ENCODE results near the gene GNAT2. TPM values are rescaled to one million over a fixed set of nuclear protein-coding genes. Genes with fewer than 3 reads are reported as not detected.

GNAT2 gene
- total RNA-seq, 1 donor from 2014 or later = not detected

DNA sequence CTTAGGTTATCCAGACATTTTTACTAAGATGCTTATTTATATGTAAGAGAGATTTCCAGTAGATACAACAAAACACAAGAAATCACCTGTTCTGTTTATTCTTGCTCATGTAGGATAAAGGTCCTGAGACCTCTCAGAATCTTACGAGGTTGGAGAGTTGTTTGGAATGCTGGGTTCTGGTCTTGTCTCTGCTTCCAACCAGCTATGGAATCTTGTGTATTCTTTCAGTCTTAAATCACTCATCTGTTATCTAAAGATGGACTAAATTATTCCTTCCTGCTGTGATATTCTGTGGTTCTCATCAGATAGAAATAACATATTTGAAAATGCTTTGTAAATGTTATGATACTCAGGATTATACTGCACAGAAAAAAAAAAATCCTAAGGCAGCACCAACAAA is 21.3 kb downstream of the GNAT2 start:
- TF ChIP-seq, protein P1, sequence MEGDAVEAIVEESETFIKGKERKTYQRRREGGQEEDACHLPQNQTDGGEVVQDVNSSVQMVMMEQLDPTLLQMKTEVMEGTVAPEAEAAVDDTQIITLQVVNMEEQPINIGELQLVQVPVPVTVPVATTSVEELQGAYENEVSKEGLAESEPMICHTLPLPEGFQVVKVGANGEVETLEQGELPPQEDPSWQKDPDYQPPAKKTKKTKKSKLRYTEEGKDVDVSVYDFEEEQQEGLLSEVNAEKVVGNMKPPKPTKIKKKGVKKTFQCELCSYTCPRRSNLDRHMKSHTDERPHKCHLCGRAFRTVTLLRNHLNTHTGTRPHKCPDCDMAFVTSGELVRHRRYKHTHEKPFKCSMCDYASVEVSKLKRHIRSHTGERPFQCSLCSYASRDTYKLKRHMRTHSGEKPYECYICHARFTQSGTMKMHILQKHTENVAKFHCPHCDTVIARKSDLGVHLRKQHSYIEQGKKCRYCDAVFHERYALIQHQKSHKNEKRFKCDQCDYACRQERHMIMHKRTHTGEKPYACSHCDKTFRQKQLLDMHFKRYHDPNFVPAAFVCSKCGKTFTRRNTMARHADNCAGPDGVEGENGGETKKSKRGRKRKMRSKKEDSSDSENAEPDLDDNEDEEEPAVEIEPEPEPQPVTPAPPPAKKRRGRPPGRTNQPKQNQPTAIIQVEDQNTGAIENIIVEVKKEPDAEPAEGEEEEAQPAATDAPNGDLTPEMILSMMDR (IDR thresholded peaks at IDR 0.05) = no peak
- Mint-ChIP-seq H3K9me3 (ENCODE audit: unreplicated experiment) (no peaks in the 10 kb centered on the region), H3K36me3 (ENCODE audit: unreplicated experiment) (peaks cover 30% of the 10 kb centered on the region), H3K27ac (ENCODE audit: unreplicated experiment) (no peak overlapping the region), H3K27me3 (ENCODE audit: unreplicated experiment) (no peaks in the 10 kb centered on the region), H3K4me3 (ENCODE audit: unreplicated experiment) (no peak overlapping the region), H3K4me1 (ENCODE audit: unreplicated experiment) (peaks cover 7% of the 10 kb centered on the region)
- DNase-seq (ENCODE audit: extremely low spot score, unreplicated experiment) = no peak

DNA sequence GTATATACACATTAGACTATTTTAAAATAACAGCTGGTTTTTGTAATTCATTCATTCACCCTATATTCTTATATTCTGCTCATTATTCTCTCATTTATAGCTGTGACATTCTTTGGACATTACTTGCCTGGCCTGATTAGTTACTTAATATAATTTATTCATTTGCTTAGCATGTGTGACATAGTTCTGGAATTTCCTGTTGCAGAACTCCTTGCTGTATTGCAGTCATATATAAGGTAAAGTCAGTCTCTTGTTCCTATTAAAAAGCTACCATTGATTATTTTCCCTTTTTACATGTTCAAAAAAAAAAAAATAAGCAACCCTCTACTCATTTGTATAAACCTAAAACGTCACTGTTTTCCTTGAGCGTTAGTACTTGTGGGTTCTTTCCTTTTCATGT is 23.9 kb downstream of the GNAT2 start:
- H3K4me3 Mint-ChIP-seq (ENCODE audit: unreplicated experiment) = no peak overlapping the region
- no peaks in the 10 kb centered on the region for H3K27me3 Mint-ChIP-seq (ENCODE audit: unreplicated experiment)
- TF ChIP-seq, protein P1 (IDR thresholded peaks at IDR 0.05) = no peak
- no peak overlapping the region for H3K27ac Mint-ChIP-seq (ENCODE audit: unreplicated experiment)
- H3K4me1 Mint-ChIP-seq (ENCODE audit: unreplicated experiment) = peaks cover 7% of the 10 kb centered on the region
- no peak for DNase-seq (ENCODE audit: extremely low spot score, unreplicated experiment)
- H3K36me3 Mint-ChIP-seq (ENCODE audit: unreplicated experiment) = peaks cover 46% of the 10 kb centered on the region
- no peaks in the 10 kb centered on the region for H3K9me3 Mint-ChIP-seq (ENCODE audit: unreplicated experiment)

DNA sequence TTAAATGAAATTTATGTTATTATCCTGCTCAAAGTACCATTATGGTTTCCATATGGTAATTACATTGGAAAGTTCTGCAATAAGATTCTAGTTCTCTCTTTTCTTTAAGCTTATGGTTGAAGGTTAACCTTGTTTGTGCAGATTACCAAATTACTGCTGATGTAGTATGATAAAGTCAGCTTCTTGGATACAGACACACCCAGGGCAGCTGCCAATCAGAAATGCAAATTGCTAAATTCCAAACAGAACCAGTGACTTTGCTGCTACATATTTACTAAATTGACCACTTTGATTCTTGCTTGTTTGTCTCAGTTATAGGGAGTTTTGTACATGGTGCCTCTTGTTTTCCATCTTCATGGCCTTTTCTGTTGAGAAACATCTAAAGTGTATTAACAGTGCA is 26.5 kb downstream of the GNAT2 start:
- peaks cover 53% of the 10 kb centered on the region for H3K36me3 Mint-ChIP-seq (ENCODE audit: unreplicated experiment)
- no peaks in the 10 kb centered on the region for H3K27me3 Mint-ChIP-seq (ENCODE audit: unreplicated experiment)
- no peak overlapping the region for H3K27ac Mint-ChIP-seq (ENCODE audit: unreplicated experiment)
- DNase-seq (ENCODE audit: extremely low spot score, unreplicated experiment) = no peak
- H3K4me1 Mint-ChIP-seq (ENCODE audit: unreplicated experiment) = peaks cover 7% of the 10 kb centered on the region
- H3K9me3 Mint-ChIP-seq (ENCODE audit: unreplicated experiment) = no peaks in the 10 kb centered on the region
- TF ChIP-seq, protein P1 (IDR thresholded peaks at IDR 0.05) = no peak
- H3K4me3 Mint-ChIP-seq (ENCODE audit: unreplicated experiment) = no peak overlapping the region

DNA sequence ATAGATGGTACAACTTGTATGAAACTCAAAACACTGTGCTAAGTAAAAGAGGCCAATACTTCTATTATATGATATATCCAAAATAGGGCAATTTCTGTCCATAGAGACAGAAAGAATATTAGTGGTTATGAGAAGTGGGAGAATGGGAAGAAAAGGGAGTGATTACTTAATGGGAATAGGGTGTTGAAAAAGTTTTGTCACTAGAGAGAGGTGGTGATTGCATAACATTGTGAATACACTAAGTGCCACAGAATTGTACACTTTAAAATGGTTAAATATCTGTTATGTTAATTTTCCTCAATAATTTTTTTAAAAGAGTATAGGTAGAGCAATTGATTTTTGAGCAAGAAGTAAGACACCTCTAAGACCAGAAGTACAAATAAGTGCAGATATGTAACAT is 29.7 kb downstream of the GNAT2 start:
- Mint-ChIP-seq H3K9me3 (ENCODE audit: unreplicated experiment) (no peaks in the 10 kb centered on the region), H3K27me3 (ENCODE audit: unreplicated experiment) (no peaks in the 10 kb centered on the region), H3K4me1 (ENCODE audit: unreplicated experiment) (no peaks in the 10 kb centered on the region), H3K36me3 (ENCODE audit: unreplicated experiment) (peaks cover 65% of the 10 kb centered on the region), H3K27ac (ENCODE audit: unreplicated experiment) (no peak overlapping the region), H3K4me3 (ENCODE audit: unreplicated experiment) (no peak overlapping the region)
- DNase-seq (ENCODE audit: extremely low spot score, unreplicated experiment) = no peak
- TF ChIP-seq, protein P1 (IDR thresholded peaks at IDR 0.05) = no peak

DNA sequence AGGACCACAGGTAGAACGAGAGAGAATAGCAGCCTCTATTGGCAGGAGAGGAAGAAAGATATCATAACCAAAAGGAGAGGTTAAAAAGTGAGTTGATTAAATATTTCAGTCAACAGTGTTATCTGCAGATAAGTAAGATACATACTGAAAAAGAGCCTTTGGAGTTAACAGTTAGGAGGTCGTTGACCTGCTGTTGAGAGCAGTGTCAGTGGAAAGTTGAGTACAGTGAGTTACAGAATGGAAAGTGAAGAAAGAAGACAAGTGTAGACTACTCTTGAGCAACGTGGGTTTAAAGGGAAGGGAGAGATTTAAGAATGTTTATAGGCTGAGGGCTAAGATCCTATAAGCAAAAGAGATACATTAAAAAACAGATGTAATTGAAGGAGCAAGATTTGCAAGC is 30.2 kb downstream of the GNAT2 start:
- TF ChIP-seq, protein P1 (IDR thresholded peaks at IDR 0.05) = no peak
- Mint-ChIP-seq H3K4me1 (ENCODE audit: unreplicated experiment) (no peaks in the 10 kb centered on the region), H3K27ac (ENCODE audit: unreplicated experiment) (no peak overlapping the region), H3K9me3 (ENCODE audit: unreplicated experiment) (no peaks in the 10 kb centered on the region), H3K4me3 (ENCODE audit: unreplicated experiment) (no peak overlapping the region), H3K27me3 (ENCODE audit: unreplicated experiment) (no peaks in the 10 kb centered on the region), H3K36me3 (ENCODE audit: unreplicated experiment) (peaks cover 69% of the 10 kb centered on the region)
- no peak for DNase-seq (ENCODE audit: extremely low spot score, unreplicated experiment)
